Effector memory CD8-positive, alpha-beta T cell (primary cell): ENCODE measurements around the gene SND1.

Experiments
- ATAC-seq: fragments of 150-1000 bp; cut with Tn5 transposase; replicated peaks from 2 replicates; pipeline ENCODE4 v1.10.0; 2021; ENCODE audit warnings: mild to moderate bottlenecking, moderate library complexity
- DNase-seq, 3 experiments: peaks; one replicate each; pipeline ENCODE4 v3.0.0; 2021
- H3K27ac Mint-ChIP-seq, 2 donors: one replicate each; pipeline ENCODE4 v1.8.0; 2022; ENCODE audit warnings: mild to moderate bottlenecking in 2 of 2, mixed read lengths in 2 of 2, moderate library complexity in 2 of 2
- H3K27me3 Mint-ChIP-seq, 2 donors: one replicate each; pipeline ENCODE4 v1.8.0; 2022; ENCODE audit warnings: mixed read lengths in 2 of 2
- H3K36me3 Mint-ChIP-seq: one replicate; pipeline ENCODE4 v1.8.0; 2022; ENCODE audit warnings: mild to moderate bottlenecking, moderate library complexity, mixed read lengths; ENCODE audit not compliant: insufficient read depth
- H3K4me1 Mint-ChIP-seq, 2 donors: one replicate each; pipeline ENCODE4 v1.8.0; 2022; ENCODE audit warnings: low read depth in 2 of 2, mixed read lengths in 2 of 2
- H3K4me3 Mint-ChIP-seq, 2 donors: one replicate each; pipeline ENCODE4 v1.8.0; 2022; ENCODE audit warnings: mild to moderate bottlenecking in 2 of 2, mixed read lengths in 2 of 2, moderate library complexity in 2 of 2
- H3K9me3 Mint-ChIP-seq, 2 donors: one replicate each; pipeline ENCODE4 v1.8.0; 2022; ENCODE audit warnings: mixed read lengths in 2 of 2

Gene SND1

GRCh38 chr7:127879942-127880341 is 227.9 kb downstream of the SND1 start:
- no peak for ATAC-seq
- Mint-ChIP-seq H3K4me3 (no peak overlapping the region), H3K27ac (no peak overlapping the region), H3K36me3 (no peaks in the 10 kb centered on the region), H3K4me1 (peaks cover 10 to 29% of the 10 kb centered on the region in 2 donors), H3K27me3 (no peaks in the 10 kb centered on the region), H3K9me3 (no peaks in the 10 kb centered on the region)
- DNase-seq = no peak

DNA sequence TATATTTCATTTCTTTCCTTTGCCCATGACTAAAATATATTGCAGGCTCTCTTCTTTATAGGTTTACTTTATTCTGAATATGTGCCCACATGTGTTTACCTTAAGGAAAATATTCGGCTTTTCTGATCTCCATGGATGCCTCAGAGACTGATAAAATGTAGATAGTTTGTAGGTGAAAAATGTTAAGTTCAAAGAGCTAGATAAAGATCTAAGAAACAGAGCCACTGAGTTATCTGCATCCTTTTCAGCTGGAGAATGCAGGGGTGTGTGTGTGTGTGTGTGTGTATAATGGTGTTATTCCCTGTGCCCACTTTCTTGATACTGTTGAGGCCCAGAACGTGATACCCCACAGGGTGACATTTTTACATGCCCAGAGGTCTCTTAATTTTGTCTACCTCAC is 228.5 kb downstream of the SND1 start:
- H3K9me3 Mint-ChIP-seq = no peaks in the 10 kb centered on the region
- H3K27ac Mint-ChIP-seq = no peak overlapping the region
- H3K27me3 Mint-ChIP-seq = no peaks in the 10 kb centered on the region
- H3K4me1 Mint-ChIP-seq = peaks cover 5 to 24% of the 10 kb centered on the region in 2 donors
- DNase-seq (no peak), ATAC-seq (no peak)
- no peak overlapping the region for H3K4me3 Mint-ChIP-seq
- H3K36me3 Mint-ChIP-seq = peaks cover 2% of the 10 kb centered on the region

DNA sequence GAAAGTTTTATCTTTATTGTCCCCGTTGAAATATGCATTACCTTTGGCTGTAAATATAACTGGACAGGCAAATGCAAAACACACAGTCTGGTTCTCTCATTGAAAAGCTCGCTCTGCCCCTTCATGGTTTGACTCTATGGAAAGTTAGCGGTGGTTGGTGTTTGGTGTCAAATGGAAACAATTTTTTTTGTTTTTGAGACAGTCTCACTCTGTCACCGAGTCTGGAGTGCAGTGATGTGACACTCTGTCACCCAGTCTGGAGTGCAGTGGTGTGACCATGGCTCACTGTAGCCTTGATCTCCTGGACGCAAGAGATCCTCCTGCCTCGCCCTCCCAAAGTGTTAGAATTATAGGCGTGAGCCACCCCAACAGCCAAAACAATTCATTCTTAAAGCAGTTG is 229.6 kb downstream of the SND1 start:
- peak overlapping the region in 1 of 2 donors; percentile 11 for H3K27ac Mint-ChIP-seq

GRCh38 chr7:127882313-127882920 is 230.4 kb downstream of the SND1 start:
- Mint-ChIP-seq H3K27ac (peak overlapping the region; percentile 11 to 35), H3K27me3 (no peaks in the 10 kb centered on the region), H3K4me1 (peaks cover 4 to 21% of the 10 kb centered on the region in 2 donors), H3K9me3 (no peaks in the 10 kb centered on the region), H3K36me3 (peaks cover 8% of the 10 kb centered on the region), H3K4me3 (no peak overlapping the region)
- ATAC-seq = no peak
- no peak for DNase-seq

More for the DNA sequence above, 229.6 kb downstream of the SND1 start:
- Mint-ChIP-seq H3K9me3 (no peaks in the 10 kb centered on the region), H3K27me3 (no peaks in the 10 kb centered on the region), H3K36me3 (peaks cover 3% of the 10 kb centered on the region), H3K4me3 (no peak overlapping the region), H3K4me1 (peaks cover 4 to 21% of the 10 kb centered on the region in 2 donors)
- ATAC-seq (no peak), DNase-seq (no peak)

- no peak overlapping the region for H3K4me3 Mint-ChIP-seq
- H3K4me1 Mint-ChIP-seq = peaks cover 7 to 21% of the 10 kb centered on the region in 2 donors
- no peaks in the 10 kb centered on the region for H3K27me3 Mint-ChIP-seq
- H3K27ac Mint-ChIP-seq = peak overlapping the region in 1 of 2 donors; percentile 7
- no peak for ATAC-seq
- H3K36me3 Mint-ChIP-seq = peaks cover 21% of the 10 kb centered on the region
- no peaks in the 10 kb centered on the region for H3K9me3 Mint-ChIP-seq
- DNase-seq = no peak
These were observed 232.1 kb downstream of the SND1 start for GRCh38 chr7:127884066-127884559.

DNA sequence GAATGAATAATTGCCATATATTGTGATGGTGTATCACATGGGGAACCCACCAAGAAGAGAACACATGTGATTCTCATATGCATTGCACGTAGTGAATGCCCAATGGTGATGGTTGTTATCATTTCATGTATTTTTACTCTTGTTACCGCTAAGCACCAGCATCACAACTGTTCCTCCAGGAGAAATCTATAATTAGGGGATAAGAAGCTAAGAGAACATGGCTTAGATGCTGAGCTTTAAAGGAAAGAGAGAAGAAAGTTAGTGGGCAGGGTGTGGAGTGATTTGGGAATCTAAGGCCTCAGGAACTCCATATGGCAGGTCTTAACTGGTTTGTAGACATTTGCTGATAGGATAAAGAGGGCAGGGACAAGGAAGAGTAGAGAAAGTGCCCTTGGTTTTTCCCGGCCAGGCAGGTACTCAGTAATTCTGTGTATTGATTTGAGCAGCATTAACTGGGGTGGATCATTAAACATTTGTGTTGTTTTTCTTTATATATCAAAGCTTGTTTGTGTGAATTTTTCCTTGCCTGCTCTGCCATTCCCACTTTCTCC is 233.3 kb downstream of the SND1 start:
- no peak for ATAC-seq
- Mint-ChIP-seq H3K27ac (no peak overlapping the region), H3K36me3 (peaks cover 29% of the 10 kb centered on the region), H3K9me3 (no peaks in the 10 kb centered on the region), H3K27me3 (no peaks in the 10 kb centered on the region), H3K4me1 (peaks cover 12 to 20% of the 10 kb centered on the region in 2 donors), H3K4me3 (no peak overlapping the region)
- no peak for DNase-seq

GRCh38 chr7:127885843-127886242 is 233.8 kb downstream of the SND1 start:
- H3K9me3 Mint-ChIP-seq = no peaks in the 10 kb centered on the region
- peaks cover 29% of the 10 kb centered on the region for H3K36me3 Mint-ChIP-seq

GRCh38 chr7:127886248-127886647 is 234.3 kb downstream of the SND1 start:
- peaks cover 29% of the 10 kb centered on the region for H3K36me3 Mint-ChIP-seq
- H3K27me3 Mint-ChIP-seq = no peaks in the 10 kb centered on the region
- H3K27ac Mint-ChIP-seq = peak overlapping the region in 1 of 2 donors; percentile 53
- no peaks in the 10 kb centered on the region for H3K9me3 Mint-ChIP-seq
- H3K4me3 Mint-ChIP-seq = no peak overlapping the region
- peaks cover 12 to 14% of the 10 kb centered on the region in 2 donors for H3K4me1 Mint-ChIP-seq
- ATAC-seq = no peak
- DNase-seq = no peak

More at GRCh38 chr7:127885843-127886242, 233.8 kb downstream of the SND1 start:
- no peak for DNase-seq
- Mint-ChIP-seq H3K27ac (no peak overlapping the region), H3K27me3 (no peaks in the 10 kb centered on the region), H3K4me1 (peaks cover 12 to 16% of the 10 kb centered on the region in 2 donors), H3K4me3 (no peak overlapping the region)
- ATAC-seq = no peak

DNA sequence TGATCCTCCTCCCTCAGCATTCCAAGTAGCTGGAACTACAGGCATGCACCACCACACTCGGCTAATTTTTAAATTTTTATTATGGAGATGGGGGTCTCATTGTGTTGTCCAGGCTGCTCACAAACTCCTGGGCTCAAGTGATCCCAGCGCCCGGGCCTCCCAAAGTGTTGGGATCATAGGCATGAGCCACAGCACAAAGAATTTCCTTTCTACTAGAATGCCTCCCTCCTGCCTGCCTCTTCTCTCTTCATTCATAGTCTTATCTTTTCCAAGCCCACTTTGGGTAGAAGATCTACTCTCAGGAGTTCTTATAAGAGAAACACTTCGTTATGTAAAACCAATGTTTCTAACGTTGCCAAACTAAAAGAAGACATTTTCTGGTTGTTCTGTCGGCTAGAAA is 235.1 kb downstream of the SND1 start:
- DNase-seq (no peak), ATAC-seq (no peak)
- H3K9me3 Mint-ChIP-seq = no peaks in the 10 kb centered on the region
- no peaks in the 10 kb centered on the region for H3K27me3 Mint-ChIP-seq
- H3K4me1 Mint-ChIP-seq = peaks cover 9 to 12% of the 10 kb centered on the region in 2 donors
- peaks cover 29% of the 10 kb centered on the region for H3K36me3 Mint-ChIP-seq
- peak overlapping the region; percentile 35 to 53 for H3K27ac Mint-ChIP-seq
- no peak overlapping the region for H3K4me3 Mint-ChIP-seq

- peaks cover 9 to 12% of the 10 kb centered on the region in 2 donors for H3K4me1 Mint-ChIP-seq
- H3K27me3 Mint-ChIP-seq = no peaks in the 10 kb centered on the region
- no peak for DNase-seq
- no peak overlapping the region for H3K4me3 Mint-ChIP-seq
- ATAC-seq = no peak
- H3K36me3 Mint-ChIP-seq = peaks cover 29% of the 10 kb centered on the region
- H3K27ac Mint-ChIP-seq = no peak overlapping the region
- no peaks in the 10 kb centered on the region for H3K9me3 Mint-ChIP-seq
These were observed 235.6 kb downstream of the SND1 start for GRCh38 chr7:127887631-127888030.

DNA sequence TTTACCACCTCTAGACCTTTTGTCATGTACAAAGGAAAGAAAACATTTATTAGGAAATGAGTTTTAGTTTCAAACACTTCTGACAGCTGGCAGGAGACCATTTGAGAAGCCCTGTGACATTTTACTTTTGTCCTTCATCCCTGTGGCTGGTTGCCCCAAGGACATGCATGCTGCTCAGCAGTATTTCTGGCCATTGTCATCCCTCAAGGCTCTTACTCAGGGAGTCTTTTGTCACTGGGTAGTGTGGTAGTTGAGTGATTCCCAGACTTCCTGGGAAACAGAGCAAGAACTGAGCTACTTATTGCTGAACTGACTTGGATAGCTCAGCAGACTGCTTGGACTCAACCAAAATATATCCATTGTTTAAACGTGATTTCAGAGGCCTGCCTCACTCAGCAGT is 236.4 kb downstream of the SND1 start:
- peaks cover 29% of the 10 kb centered on the region for H3K36me3 Mint-ChIP-seq
- peak overlapping the region in 1 of 2 donors; percentile 29 for H3K27ac Mint-ChIP-seq
- H3K27me3 Mint-ChIP-seq = no peaks in the 10 kb centered on the region
- DNase-seq (no peak), ATAC-seq (no peak)
- H3K4me3 Mint-ChIP-seq = no peak overlapping the region
- H3K4me1 Mint-ChIP-seq = peaks cover 14 to 16% of the 10 kb centered on the region in 2 donors
- no peaks in the 10 kb centered on the region for H3K9me3 Mint-ChIP-seq

- Mint-ChIP-seq H3K36me3 (peaks cover 29% of the 10 kb centered on the region), H3K9me3 (no peaks in the 10 kb centered on the region), H3K27me3 (no peaks in the 10 kb centered on the region), H3K4me3 (no peak overlapping the region), H3K27ac (no peak overlapping the region), H3K4me1 (peaks cover 16 to 17% of the 10 kb centered on the region in 2 donors)
- DNase-seq (no peak), ATAC-seq (no peak)
These were observed 236.8 kb downstream of the SND1 start for GRCh38 chr7:127888825-127889224.

DNA sequence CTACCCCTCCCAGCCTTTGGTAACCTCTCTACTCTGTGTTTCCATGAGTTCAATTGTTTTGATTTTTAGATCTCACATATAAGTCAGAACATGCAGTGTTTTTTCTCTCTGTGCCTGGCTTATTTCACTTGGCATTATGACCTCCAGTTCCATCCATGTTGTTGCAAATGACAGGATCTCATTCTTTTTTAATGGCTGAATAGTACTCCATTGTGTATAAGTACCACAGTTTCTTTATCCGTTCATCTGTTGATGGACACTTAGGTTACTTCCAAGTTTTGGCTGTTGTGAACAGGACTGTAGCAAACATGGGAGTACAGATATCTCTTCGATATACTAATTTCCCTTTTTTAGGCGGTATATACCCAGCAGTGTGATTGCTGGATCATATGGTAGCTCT is 237.7 kb downstream of the SND1 start:
- Mint-ChIP-seq H3K4me3 (no peak overlapping the region), H3K4me1 (peaks cover 14 to 18% of the 10 kb centered on the region in 2 donors), H3K27ac (no peak overlapping the region), H3K36me3 (peaks cover 29% of the 10 kb centered on the region), H3K27me3 (no peaks in the 10 kb centered on the region), H3K9me3 (no peaks in the 10 kb centered on the region)
- ATAC-seq = no peak
- DNase-seq = no peak

GRCh38 chr7:127890726-127891125 is 238.7 kb downstream of the SND1 start:
- Mint-ChIP-seq H3K4me3 (no peak overlapping the region), H3K4me1 (peaks cover 12 to 16% of the 10 kb centered on the region in 2 donors), H3K9me3 (no peaks in the 10 kb centered on the region), H3K27me3 (no peaks in the 10 kb centered on the region), H3K27ac (no peak overlapping the region), H3K36me3 (peaks cover 27% of the 10 kb centered on the region)
- DNase-seq (no peak), ATAC-seq (no peak)
